Spleen (tissue), 7 donors: ENCODE data around the gene TAF1B.

Experiments used
- POLR2AphosphoS5 ChIP-seq, 3 donors: sonication (generic); formaldehyde crosslinking; IDR thresholded peaks; one replicate each; pipeline ENCODE4 v1.5.1; 2017; ENCODE audit warnings: antibody characterized with exemption in 3 of 3
- TF ChIP-seq, protein P1 (sequence below), 11 experiments: fragments of 200-600 bp in 7 of 11; fragments of 450-650 bp in 4 of 11; sonication (generic) in 4 of 11; IDR thresholded peaks in 8 of 11; conservative IDR thresholded peaks in 3 of 11; 1 replicate in 7 of 11; 2 replicates in 4 of 11; pipeline versions ENCODE4 v1.4.0 to v1.8.0; 2016 to 2021; ENCODE audit warnings: antibody characterized with exemption in 11 of 11, inconsistent platforms in 4 of 11, mild to moderate bottlenecking in 1 of 11
- donor health status: DM: no; HTN: no; CAD: no; lungs with moderate emphysema.
- donor health status: DM: no; HTN: no; CAD: no.
- donor health status: DM: no; HTN: no; CAD: no.

- TF ChIP-seq, protein P1, sequence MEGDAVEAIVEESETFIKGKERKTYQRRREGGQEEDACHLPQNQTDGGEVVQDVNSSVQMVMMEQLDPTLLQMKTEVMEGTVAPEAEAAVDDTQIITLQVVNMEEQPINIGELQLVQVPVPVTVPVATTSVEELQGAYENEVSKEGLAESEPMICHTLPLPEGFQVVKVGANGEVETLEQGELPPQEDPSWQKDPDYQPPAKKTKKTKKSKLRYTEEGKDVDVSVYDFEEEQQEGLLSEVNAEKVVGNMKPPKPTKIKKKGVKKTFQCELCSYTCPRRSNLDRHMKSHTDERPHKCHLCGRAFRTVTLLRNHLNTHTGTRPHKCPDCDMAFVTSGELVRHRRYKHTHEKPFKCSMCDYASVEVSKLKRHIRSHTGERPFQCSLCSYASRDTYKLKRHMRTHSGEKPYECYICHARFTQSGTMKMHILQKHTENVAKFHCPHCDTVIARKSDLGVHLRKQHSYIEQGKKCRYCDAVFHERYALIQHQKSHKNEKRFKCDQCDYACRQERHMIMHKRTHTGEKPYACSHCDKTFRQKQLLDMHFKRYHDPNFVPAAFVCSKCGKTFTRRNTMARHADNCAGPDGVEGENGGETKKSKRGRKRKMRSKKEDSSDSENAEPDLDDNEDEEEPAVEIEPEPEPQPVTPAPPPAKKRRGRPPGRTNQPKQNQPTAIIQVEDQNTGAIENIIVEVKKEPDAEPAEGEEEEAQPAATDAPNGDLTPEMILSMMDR (IDR thresholded peaks at IDR 0.05 in 8 of 11, conservative IDR thresholded peaks at IDR 0.05 in 3 of 11), result no peak
- TF ChIP-seq POLR2AphosphoS5 (IDR thresholded peaks at IDR 0.05), result peak in 2 of 3 donors; percentile 20 to 63
Observed at GRCh38 chr2:9949239-9949991, 106.1 kb downstream of the TAF1B start.
